Measurements from ENCODE around the gene IFNL4. TPM values are rescaled to one million over a fixed set of nuclear protein-coding genes. Genes with fewer than 3 reads are reported as not detected.

Gene IFNL4
- total RNA-seq, 2 experiments from 2014 or later: not detected

DNA sequence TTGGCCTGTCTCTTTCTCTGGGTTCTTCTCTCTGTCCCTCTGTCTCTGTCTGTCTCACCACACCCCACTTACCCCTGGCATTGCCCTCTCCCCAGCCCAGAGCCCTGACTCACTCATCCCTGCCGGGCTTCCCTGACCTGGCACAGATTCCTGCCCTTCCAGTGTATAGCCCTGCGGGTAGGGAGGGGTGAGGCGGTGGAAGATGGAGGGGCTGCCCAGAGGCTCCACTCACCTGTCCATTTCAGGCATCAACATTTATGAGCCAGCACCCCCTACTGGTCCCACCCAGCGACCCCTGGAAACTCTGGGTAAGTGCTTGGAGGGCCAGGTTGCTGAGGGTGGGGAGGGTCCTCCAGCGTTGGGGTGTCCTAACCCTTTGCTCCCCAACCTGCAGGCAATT, 50.8 kb downstream of the IFNL4 start:
- H3K27ac Mint-ChIP-seq: no peak overlapping the region
- peak; percentile 32 for DNase-seq
- peaks cover 70% of the 10 kb centered on the region for H3K27me3 Mint-ChIP-seq (ENCODE audit: low read depth)
- no peaks in the 10 kb centered on the region for H3K36me3 Mint-ChIP-seq (ENCODE audit: low read depth)
- no peak overlapping the region for H3K4me3 Mint-ChIP-seq
- no peaks in the 10 kb centered on the region for H3K9me3 Mint-ChIP-seq
- intact Hi-C loops (cut with micrococcal nuclease): loop anchor here (2.0 kb wide), 1 partner anchor 235 kb away; no protein-coding TSS in a partner anchor
- CTCF ChIA-PET: no interaction called here
- H3K4me1 Mint-ChIP-seq (ENCODE audit: low read depth): peaks cover 20% of the 10 kb centered on the region

GRCh38 chr19:39196860-39197562, 51.6 kb downstream of the IFNL4 start, which contains the start of gene NCCRP1:
TSS of gene NCCRP1 (plus strand) at chr19:39196964. CDS start at chr19:39196983, 19 bp downstream.
- Mint-ChIP-seq H3K9me3 (no peaks in the 10 kb centered on the region), H3K27ac (no peak within 1 kb of the TSS), H3K4me1 (ENCODE audit: low read depth) (peaks cover 20% of the 10 kb centered on the region), H3K36me3 (ENCODE audit: low read depth) (no peaks in the 10 kb centered on the region), H3K27me3 (ENCODE audit: low read depth) (peaks cover 66% of the 10 kb centered on the region), H3K4me3 (peak within 1 kb of the TSS; percentile 8)
- CTCF ChIA-PET: interaction anchor here (0.6 kb wide), 1 partner anchor 250 kb away, joined by 3 read pairs; no protein-coding TSS in a partner anchor
- peak; percentile 21 for DNase-seq
- intact Hi-C loops (cut with micrococcal nuclease): loop anchor here (2.0 kb wide), 1 partner anchor 234 kb away; no protein-coding TSS in a partner anchor

- Mint-ChIP-seq H3K36me3 (ENCODE audit: low read depth) (no peaks in the 10 kb centered on the region), H3K27me3 (ENCODE audit: low read depth) (peaks cover 60% of the 10 kb centered on the region), H3K9me3 (no peaks in the 10 kb centered on the region), H3K4me3 (no peak overlapping the region), H3K27ac (no peak overlapping the region), H3K4me1 (ENCODE audit: low read depth) (peaks cover 20% of the 10 kb centered on the region)
- CTCF ChIA-PET: interaction anchor here (0.6 kb wide), 1 partner anchor 250 kb away, joined by 3 read pairs; no protein-coding TSS in a partner anchor
- intact Hi-C loops (cut with micrococcal nuclease): loop anchor here (2.0 kb wide), 1 partner anchor 234 kb away; no protein-coding TSS in a partner anchor
- no peak for DNase-seq
Observed at GRCh38 chr19:39196320-39196719, 52.3 kb downstream of the IFNL4 start.

Other genes with a start within 250 kb of the IFNL4 start
- 1 to 10 TPM; 1.0 to 1.8 TPM for gene FBXO27, start 216.3 kb downstream of the IFNL4 start, total RNA-seq
- gene ACP7, start 164.5 kb downstream of the IFNL4 start, total RNA-seq: not detected
- gene PAK4, start 123.1 kb downstream of the IFNL4 start, total RNA-seq: 10 to 100 TPM; 16.9 to 18.1 TPM
- not detected for gene NCCRP1, start 51.9 kb downstream of the IFNL4 start, total RNA-seq
- gene SYCN, start 44.6 kb downstream of the IFNL4 start, total RNA-seq: not detected
- gene IFNL3, start 3.9 kb downstream of the IFNL4 start, total RNA-seq: 1 to 10 TPM; 1.2 to 1.3 TPM
- gene IFNL2, start 19.5 kb upstream of the IFNL4 start, total RNA-seq: under 1 TPM; 0.69 to 0.93 TPM
- gene IFNL1, start 47.6 kb upstream of the IFNL4 start, total RNA-seq: 1 to 10 TPM in 1 of 2 experiments, under 1 TPM in 1; 0.91 to 1.0 TPM
- 1 to 10 TPM; 5.0 to 5.3 TPM for gene LRFN1, start 72.0 kb upstream of the IFNL4 start, total RNA-seq
- 100 to 1,000 TPM; 331 to 332 TPM for gene GMFG, start 87.2 kb upstream of the IFNL4 start, total RNA-seq
- gene SAMD4B, start 93.6 kb upstream of the IFNL4 start, total RNA-seq: 10 to 100 TPM; 33.0 to 35.8 TPM
- 10 to 100 TPM; 31.9 to 34.9 TPM for gene PAF1, start 142.2 kb upstream of the IFNL4 start, total RNA-seq
- 10 to 100 TPM; 18.0 to 18.5 TPM for gene MED29, start 142.5 kb upstream of the IFNL4 start, total RNA-seq
- 100 to 1,000 TPM; 113 to 116 TPM for gene ZFP36, start 158.0 kb upstream of the IFNL4 start, total RNA-seq
- gene PLEKHG2, start 163.8 kb upstream of the IFNL4 start, total RNA-seq: 10 to 100 TPM; 27.3 to 34.6 TPM
- gene RPS16, start 187.1 kb upstream of the IFNL4 start, total RNA-seq: 1,000 to 10,000 TPM; 4,195 to 4,327 TPM
- 100 to 1,000 TPM; 129 to 139 TPM for gene SUPT5H, start 196.7 kb upstream of the IFNL4 start, total RNA-seq
- 100 to 1,000 TPM; 103 to 107 TPM for gene TIMM50, start 232.0 kb upstream of the IFNL4 start, total RNA-seq